Measurements from ENCODE around the gene MICOS13.

MICOS13 gene

DNA sequence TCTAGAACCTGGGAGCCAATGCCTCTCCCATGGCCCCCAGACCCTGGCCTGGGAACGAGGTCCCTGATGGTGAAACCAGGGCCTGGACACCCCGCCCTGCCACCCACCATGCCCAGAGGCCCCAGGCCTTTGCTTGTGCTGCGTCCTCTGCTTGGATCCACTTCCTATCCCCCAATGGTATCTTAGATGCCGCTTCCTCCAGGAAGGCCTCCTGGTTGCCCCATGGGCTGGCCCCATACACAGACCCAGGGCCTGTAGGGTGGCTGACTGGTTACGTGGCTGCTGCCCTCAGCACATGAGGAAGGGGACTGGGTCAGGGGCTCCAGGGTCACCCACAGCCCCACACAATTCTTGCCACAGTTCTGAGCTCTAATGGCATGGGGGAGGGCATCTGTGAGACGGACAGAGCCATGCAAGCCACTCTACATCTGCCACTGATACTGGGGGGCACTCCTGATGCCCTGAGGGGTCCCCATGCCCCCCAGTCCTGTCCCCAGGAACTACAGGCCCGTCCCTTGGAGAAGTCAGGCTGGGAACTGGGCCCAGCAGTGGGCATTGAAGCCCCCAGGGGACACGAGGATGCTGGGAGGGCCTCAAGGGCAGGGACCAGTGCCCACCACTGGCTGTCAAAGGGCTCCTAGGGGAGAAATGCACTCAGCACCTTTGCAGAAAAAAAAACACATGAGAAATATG lies 14.8 kb upstream of the MICOS13 start:
- TF ChIP-seq GATA3 (IDR thresholded peaks at IDR 0.05; ENCODE audit: low read depth, low read length) (no peak), GATA2 (IDR thresholded peaks at IDR 0.05; ENCODE audit: low read depth, low read length) (no peak)

DNA sequence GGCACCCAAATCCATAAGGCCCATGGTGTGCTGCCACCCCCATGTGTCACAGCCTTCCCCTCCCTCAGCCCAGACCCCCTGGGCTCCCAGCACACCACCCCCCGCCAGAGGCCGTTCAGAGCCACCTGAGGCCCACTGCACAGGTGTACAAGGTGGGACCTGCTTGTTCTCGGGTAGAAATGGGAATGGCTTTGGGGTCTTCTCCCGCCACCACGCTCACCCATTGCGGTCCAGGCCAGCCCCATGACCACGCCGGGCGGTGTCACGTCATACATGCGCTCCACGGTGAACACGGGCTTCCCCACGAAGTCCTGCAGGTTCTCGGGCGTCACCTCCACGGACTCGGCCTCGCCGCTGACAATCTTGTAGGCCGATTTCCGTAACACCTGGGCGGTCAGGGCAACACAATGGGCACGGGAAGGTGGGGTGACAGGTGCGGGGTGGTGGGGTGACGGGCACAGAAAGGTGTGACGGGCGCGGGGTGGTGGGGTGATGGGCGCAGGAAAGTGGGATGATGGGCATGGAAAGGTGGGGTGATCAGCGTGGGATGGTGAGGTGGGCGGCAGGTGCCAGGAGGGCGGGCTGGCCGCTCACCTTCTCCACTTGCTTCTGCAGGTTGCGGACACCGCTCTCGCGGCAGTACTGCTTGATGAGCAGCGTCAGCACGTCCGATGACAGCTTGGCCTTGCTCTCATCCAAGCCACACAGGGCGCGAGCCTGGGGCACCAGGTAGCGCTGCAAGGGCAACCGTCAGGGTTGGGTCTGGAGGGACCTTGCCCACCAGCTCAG lies 14.0 kb upstream of the MICOS13 start:
- TF ChIP-seq GATA3 (IDR thresholded peaks at IDR 0.05; ENCODE audit: low read depth, low read length) = no peak
- no peak for TF ChIP-seq GATA2 (IDR thresholded peaks at IDR 0.05; ENCODE audit: low read depth, low read length)

DNA sequence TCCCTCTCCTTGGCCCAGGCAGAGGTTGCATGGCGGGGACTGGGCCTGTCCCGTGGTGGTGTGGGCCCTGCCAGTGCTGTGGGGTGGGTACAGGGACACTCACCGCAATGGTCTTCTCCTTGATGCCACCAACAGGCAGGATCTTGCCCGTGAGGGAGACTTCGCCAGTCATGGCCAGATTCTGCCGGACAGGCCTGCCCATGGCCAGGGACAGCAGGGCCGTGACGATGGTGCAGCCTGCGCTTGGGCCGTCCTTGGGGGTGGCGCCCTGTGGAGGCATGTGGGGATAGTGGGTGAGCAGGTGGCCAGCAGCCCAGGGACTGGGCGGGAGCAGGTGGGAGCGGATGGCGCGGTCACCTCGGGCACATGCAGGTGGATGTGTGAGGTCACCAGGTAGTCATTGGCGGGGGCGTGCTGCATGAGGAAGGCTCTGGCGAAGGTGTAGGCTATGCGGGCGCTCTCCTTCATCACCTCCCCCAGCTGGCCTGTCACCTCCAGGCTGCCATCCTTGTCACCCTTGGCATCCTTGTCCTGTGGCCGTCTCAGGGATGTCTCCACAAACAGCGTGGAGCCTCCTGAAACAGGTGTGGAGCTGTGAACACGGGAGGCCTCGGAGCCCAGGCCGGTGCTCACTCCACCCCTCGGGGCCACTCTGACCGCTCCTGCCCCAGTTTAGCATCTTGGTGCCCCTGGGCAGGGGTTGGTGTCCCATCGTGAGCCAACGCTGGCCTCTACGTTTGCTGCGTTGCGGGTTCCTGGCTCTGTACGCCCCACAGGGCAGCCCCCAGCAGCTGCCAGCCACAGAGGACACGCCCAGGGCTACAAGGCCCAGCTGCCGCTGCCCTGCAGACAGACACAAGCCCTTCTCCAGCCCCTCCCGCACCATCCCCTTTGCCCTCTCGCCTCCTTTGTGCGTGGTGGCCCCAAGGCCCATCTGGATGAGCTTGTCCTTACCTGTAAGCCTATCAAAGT lies 13.2 kb upstream of the MICOS13 start:
- TF ChIP-seq GATA3 (IDR thresholded peaks at IDR 0.05; ENCODE audit: low read depth, low read length) = no peak
- no peak for TF ChIP-seq GATA2 (IDR thresholded peaks at IDR 0.05; ENCODE audit: low read depth, low read length)

DNA sequence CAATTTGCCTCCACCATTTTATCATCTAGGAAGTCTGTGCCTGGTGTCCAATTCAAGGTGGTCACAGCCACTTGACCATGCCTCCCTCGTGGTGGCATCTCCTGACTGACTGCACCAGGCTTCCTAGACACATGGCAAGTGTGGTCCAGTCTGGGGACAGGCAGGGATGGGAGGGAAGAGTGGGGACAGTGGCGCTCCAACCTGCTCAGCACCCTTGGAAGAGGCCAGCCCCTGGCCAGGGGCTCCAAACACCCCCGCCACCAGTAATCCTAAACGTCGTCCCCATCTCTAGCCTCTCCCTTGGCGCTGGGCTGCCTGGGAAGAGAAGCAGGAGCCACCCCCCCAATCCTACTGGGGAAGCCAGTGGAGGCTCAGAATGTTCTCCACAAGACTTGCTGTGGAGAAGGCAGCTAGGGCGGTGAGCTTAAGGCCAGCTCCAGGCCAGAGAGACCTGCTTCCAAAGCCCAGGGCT lies 12.4 kb upstream of the MICOS13 start:
- no peak for TF ChIP-seq GATA3 (IDR thresholded peaks at IDR 0.05; ENCODE audit: low read depth, low read length)
- no peak for TF ChIP-seq GATA2 (IDR thresholded peaks at IDR 0.05; ENCODE audit: low read depth, low read length)

DNA sequence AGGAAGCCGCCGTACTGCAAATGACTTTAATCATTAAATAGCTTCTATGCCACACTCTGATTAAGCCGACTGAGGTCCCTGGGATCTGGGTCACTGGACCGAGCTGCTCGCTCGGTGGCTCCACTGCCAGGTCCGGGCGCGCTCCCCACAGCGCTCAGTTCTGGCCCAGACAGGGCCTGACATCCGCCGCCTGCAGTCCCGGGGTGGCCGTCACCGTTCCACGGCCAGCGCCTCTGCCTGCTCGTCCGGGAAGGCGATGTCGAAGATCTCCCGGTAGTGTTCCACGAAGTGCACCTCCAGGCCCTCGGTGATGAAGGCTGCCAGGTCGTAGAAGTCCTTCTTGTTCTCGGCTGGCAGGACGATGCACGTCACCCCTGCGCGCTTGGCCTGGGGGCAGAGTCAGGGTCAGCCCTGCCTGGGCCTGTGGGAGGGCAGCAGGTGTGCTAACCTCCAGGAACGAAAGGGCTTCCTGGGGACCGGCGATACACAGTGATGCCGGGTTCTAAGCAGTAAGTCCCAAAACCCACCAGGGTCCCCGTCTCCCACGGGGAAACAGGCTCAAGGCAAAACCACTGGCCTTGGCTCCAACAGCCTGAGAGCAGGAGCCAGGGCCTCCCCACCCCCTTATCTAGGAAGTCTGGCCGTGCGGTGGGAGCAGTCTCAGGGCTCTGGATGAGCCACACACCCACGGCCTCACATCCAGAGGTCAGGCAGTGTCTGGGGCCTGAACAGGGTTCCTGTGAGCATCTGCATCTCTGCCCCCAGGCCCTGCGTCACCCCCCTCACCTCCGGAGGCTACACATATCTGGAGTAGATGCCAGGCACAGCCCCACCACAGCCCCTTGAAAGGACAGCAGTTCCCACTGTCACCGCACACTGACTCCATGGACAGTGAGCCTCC lies 11.8 kb upstream of the MICOS13 start:
- TF ChIP-seq GATA2 (IDR thresholded peaks at IDR 0.05; ENCODE audit: low read depth, low read length) (no peak), GATA3 (IDR thresholded peaks at IDR 0.05; ENCODE audit: low read depth, low read length) (no peak)

DNA sequence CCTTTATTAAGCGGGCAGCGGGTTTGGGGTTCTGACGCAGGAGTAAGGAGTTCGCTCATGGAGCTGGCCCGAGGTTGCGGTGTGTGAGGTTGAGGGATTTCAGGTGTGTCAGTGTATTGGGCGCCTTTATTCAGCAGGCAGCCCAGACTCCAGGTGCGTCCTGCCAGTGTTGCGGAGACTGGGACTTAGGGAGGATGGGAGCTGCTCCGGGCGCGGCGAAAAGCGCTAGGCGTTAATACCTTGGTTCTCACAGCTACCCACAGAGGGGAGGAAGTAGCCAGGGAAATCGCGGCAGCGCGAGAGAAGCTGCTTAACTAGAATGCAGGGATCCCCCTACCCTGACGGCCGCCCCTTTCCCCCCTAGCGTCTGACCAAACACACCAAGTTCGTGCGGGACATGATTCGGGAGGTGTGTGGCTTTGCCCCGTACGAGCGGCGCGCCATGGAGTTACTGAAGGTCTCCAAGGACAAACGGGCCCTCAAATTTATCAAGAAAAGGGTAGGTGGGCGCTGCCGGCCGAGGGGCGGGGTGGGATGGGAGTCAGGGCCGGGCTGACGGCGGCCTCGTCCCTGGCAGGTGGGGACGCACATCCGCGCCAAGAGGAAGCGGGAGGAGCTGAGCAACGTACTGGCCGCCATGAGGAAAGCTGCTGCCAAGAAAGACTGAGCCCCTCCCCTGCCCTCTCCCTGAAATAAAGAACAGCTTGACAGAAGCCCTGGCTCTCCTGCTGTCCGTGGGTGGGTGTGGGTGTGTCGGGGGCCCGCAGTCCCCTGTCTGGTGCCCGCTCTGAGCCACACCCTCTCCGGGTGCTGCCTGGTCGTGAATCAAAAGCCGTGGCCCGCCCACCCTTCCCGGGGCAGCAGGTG lies 10.9 kb upstream of the MICOS13 start:
- TF ChIP-seq GATA2 (IDR thresholded peaks at IDR 0.05; ENCODE audit: low read depth, low read length) = no peak
- TF ChIP-seq GATA3 (IDR thresholded peaks at IDR 0.05; ENCODE audit: low read depth, low read length) = no peak

DNA sequence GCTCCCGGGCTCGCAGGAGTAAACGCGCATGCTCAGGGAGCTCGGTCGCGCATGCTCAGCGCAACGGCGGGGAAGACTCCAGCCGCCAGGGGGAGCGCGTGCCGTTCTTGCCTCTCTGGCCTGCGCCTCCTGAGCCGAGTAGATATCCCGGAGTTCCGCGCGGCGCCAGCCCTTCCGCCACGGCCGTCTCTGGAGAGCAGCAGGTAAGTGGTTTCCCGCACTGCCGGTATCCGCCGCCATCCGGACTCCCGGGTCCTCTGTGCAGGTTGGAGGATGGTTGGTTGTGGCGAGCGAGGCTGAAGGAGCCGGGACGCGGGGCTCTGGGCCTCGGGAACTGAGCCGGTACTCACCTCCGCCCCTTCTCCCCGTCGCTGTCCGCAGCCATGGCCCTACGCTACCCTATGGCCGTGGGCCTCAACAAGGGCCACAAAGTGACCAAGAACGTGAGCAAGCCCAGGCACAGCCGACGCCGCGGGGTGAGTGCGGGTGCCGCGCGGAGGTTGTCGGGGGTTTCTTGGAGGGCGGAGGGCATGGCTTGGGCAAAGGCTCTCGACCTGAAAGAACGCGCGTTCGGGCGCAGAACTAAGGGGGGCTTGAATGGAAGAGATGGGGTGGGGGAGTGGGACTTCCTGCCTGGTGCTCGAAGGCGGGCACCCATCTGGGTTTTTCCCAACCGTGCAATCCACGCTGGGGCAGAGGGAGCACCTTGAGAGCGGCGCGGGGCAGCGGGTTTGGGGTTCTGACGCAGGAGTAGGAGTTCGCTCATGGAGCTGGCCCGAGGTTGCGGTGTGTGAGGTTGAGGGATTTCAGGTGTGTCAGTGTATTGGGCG lies 10.0 kb upstream of the MICOS13 start, which contains the start of gene RPL36:
Gene RPL36, plus strand, starts transcription at position 171 of the 830 bp plus-strand sequence. Its CDS starts 213 bp downstream, at position 384.
- TF ChIP-seq GATA3 (IDR thresholded peaks at IDR 0.05; ENCODE audit: low read depth, low read length) = no peak
- TF ChIP-seq GATA2 (IDR thresholded peaks at IDR 0.05; ENCODE audit: low read depth, low read length) = no peak

DNA sequence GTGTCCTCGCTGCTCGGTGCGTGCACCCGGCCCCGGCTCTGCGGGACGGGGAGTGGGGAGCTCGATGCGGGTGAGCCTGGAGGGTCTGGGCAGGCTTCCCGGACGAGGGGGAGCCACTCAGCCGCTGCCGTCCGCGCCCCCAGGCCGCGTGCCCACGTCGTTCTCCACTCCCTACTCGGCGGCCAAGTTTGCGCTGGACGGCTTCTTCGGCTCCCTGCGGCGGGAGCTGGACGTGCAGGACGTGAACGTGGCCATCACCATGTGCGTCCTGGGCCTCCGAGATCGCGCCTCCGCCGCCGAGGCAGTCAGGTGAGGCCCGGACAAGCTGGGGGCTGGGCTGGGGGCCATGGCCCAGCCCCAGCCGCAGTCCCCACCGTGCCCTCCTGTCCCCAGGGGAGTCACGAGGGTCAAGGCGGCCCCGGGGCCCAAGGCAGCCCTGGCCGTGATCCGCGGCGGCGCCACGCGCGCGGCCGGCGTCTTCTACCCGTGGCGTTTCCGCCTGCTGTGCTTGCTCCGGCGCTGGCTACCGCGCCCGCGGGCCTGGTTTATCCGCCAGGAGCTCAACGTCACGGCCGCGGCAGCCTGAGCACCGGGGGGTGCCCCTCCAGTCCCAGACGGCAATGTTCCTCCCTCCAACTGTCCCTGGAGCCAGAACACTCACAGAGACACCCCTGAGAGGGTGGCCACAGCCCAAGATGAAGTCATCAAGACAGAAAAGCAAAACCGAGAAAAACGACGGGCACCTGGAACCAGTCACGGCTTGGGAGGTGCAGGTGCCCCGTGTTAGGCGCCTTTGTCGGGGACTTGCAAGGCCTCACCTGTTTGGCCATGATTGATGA lies 7.3 kb upstream of the MICOS13 start:
- TF ChIP-seq GATA3 (IDR thresholded peaks at IDR 0.05; ENCODE audit: low read depth, low read length) (no peak), GATA2 (IDR thresholded peaks at IDR 0.05; ENCODE audit: low read depth, low read length) (no peak)

DNA sequence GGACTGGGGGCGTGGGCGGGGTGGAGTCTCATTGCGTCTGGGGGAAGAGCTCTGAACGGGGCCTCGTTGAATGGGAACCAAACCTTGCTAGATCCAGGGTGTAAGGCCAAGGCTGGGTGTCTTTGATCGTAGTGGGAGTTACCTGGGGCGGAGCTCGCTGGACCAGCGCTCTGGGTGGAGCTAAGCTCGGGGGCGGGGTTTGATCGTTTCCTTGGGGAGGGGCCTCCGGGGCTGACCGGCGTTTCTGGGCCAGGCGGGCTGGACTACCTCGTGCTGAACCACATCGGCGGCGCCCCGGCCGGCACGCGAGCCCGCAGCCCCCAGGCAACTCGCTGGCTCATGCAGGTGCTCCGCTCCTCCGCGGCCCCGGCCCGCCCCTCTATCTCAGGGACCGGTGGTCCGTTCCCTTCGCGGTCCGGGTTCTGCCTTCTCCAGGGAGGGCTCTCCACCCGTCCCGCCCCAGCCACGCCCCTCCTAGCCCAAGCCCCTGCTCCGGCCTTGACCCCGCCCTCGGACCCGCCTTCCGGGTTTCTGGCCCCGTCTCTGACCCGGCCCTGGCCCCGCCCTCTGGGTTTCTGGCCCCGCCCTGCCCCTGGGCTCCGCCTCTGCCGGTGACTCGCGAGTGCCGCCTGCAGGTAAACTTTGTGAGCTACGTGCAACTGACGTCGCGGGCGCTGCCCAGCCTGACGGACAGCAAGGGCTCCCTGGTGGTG lies 6.5 kb upstream of the MICOS13 start:
- no peak for TF ChIP-seq GATA3 (IDR thresholded peaks at IDR 0.05; ENCODE audit: low read depth, low read length)
- TF ChIP-seq GATA2 (IDR thresholded peaks at IDR 0.05; ENCODE audit: low read depth, low read length) = no peak

DNA sequence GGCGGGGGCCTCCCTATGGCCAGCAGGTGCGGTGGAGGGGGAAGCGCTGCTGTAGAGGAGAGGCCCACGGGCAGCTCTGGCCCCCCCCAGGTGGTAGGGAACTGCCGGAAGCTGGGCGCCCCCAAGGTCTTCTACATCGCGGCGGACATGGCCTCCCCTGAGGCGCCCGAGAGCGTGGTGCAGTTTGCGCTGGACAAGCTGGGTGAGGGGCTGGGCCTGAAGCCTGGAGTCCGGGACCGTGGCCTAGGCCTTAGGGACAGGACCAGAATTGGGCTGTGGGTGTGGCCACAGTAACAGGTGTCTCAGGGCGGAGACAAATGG lies 6.0 kb upstream of the MICOS13 start:
- TF ChIP-seq GATA2 (IDR thresholded peaks at IDR 0.05; ENCODE audit: low read depth, low read length) (no peak), GATA3 (IDR thresholded peaks at IDR 0.05; ENCODE audit: low read depth, low read length) (no peak)

Data from SH-SY5Y (cell line).